Measurements from ENCODE around the gene MAGEA8. TPM values are rescaled to one million over a fixed set of nuclear protein-coding genes. Genes with fewer than 3 reads are reported as not detected.

The MAGEA8 gene
- total and polyA plus RNA-seq, 9 of the 15 experiments (the other 6 are each of a cell fraction or from before 2014, with no cell fraction given) = 0.49 to 4.6 (median 1.9) TPM

DNA sequence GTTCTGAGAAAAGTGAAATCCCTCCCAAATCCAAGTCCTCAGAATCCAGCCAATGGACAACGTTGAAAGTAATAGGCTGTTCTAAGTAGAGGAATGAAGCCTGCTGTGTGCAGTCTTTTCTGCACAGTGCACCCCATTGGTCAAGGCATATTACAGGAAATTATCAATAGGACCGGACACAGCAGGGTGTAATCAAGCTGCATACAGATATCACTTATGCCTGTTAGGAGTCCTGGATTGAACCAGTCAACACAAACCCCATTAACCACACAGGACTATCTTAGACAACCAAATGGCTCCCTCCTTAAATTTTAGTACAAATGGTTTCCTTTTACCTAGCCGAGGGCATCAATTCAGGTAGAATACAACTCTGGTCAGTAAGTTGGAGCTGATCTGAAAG, 34.2 kb upstream of the MAGEA8 start:
- no peak overlapping the region for H3K9ac ChIP-seq (ENCODE audit: insufficient read depth in 1 of 2, low read depth in 2 of 2, low read length in 2 of 2)
- ChIA-PET CTCF (ENCODE audit: low intra/inter-chr PET ratio) (no interaction called here), POLR2A (no interaction called here)
- 0 out of 2 replicates have a peak overlapping the region, but pooled peaks have one; percentile 40 for H2AFZ ChIP-seq (ENCODE audit: low read depth, low read length)
- no peaks in the 10 kb centered on the region for H3K27me3 ChIP-seq (ENCODE audit: control insufficient read depth in 2 of 2, insufficient read depth in 2 of 2, low read length in 2 of 2)
- no TSS peak for BruUV-seq (replicated peaks)
- in situ Hi-C loops (cut with MboI) (no loop called here), intact Hi-C loops (cut with micrococcal nuclease) (no loop called here)
- whole genome bisulfite sequencing (ENCODE audit: insufficient coverage, low coverage, missing lambda C conversion rate) = 5% methylated on average over 3 of the region's 3 CpGs
- peak; percentile 70 for FAIRE-seq
- H3K4me2 ChIP-seq (ENCODE audit: insufficient read depth, low read length) = peak overlapping the region; percentile 18; the same call in 1 of the 2 replicates
- peak; percentile 67 for ATAC-seq
- peaks cover 5 to 30% of the 10 kb centered on the region in 2 experiments; a peak in 3 of 5 replicates for H3K4me1 ChIP-seq (replicated peaks in 1 of 2; ENCODE audit: control insufficient read depth in 2 of 2, insufficient read depth in 2 of 2, low read length in 2 of 2)
- H3K36me3 ChIP-seq (ENCODE audit: control insufficient read depth, insufficient read depth, low read length) = no peaks in the 10 kb centered on the region
- H4K20me1 ChIP-seq (replicated peaks; ENCODE audit: control insufficient read depth, insufficient read depth, low read length) = no peaks in the 10 kb centered on the region
- no peak overlapping the region for H3K4me3 ChIP-seq
- H3K9me1 ChIP-seq (ENCODE audit: control insufficient read depth, insufficient read depth, low read length) = no peaks in the 10 kb centered on the region
- H3K79me2 ChIP-seq (ENCODE audit: control insufficient read depth, insufficient read depth, low read length) = no peaks in the 10 kb centered on the region
- peaks cover 3% of the 10 kb centered on the region; the same call in 1 of the 2 replicates for H3K9me3 ChIP-seq (replicated peaks; ENCODE audit: control insufficient read depth, insufficient read depth, low read depth, low read length)
- DNase-seq (ENCODE audit: extremely low read depth in 1 of 4, low spot score in 3 of 4) = peak in 2 of 4 experiments; percentile 33 to 44
- no peak overlapping the region; the same call in 2 of the 3 replicates for H3K27ac ChIP-seq (ENCODE audit: extremely low read depth, low read depth, low read length)
- TF ChIP-seq HNRNPK (IDR thresholded peaks at IDR 0.05; ENCODE audit: low read depth, low read length, poor library complexity, severe bottlenecking) = no peak
- peak; percentile 75 for TF ChIP-seq TCF3 (CRISPR knock-in tag; IDR thresholded peaks at IDR 0.05)
- peak; percentile 62 for TF ChIP-seq TAL1 (IDR thresholded peaks at IDR 0.05)
- no peak for TF ChIP-seq ZZZ3 (IDR thresholded peaks at IDR 0.05)
- peak; percentile 87 for TF ChIP-seq TEAD4 (IDR thresholded peaks at IDR 0.05; ENCODE audit: low read length)
- TF ChIP-seq TEAD4 (CRISPR knock-in tag; IDR thresholded peaks at IDR 0.05; ENCODE audit: borderline replicate concordance) = no peak
- peak; percentile 81 for TF ChIP-seq CBFA2T3 (IDR thresholded peaks at IDR 0.05)
- no peak for TF ChIP-seq FOXK1 (CRISPR knock-in tag; IDR thresholded peaks at IDR 0.05; ENCODE audit: borderline replicate concordance)
- TF ChIP-seq NCOA1 (IDR thresholded peaks at IDR 0.05; ENCODE audit: low read depth) = no peak
- no peak for TF ChIP-seq CAMTA2 (CRISPR knock-in tag; conservative IDR thresholded peaks at IDR 0.05)
- TF ChIP-seq, protein P1, sequence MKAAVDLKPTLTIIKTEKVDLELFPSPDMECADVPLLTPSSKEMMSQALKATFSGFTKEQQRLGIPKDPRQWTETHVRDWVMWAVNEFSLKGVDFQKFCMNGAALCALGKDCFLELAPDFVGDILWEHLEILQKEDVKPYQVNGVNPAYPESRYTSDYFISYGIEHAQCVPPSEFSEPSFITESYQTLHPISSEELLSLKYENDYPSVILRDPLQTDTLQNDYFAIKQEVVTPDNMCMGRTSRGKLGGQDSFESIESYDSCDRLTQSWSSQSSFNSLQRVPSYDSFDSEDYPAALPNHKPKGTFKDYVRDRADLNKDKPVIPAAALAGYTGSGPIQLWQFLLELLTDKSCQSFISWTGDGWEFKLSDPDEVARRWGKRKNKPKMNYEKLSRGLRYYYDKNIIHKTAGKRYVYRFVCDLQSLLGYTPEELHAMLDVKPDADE (conservative IDR thresholded peaks at IDR 0.05; ENCODE audit: control insufficient read depth, low read depth, low read length) = no peak
- TF ChIP-seq ZNF175 (CRISPR knock-in tag; IDR thresholded peaks at IDR 0.05; ENCODE audit: low read depth) = no peak
- TF ChIP-seq, protein P2, sequence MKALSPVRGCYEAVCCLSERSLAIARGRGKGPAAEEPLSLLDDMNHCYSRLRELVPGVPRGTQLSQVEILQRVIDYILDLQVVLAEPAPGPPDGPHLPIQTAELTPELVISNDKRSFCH (CRISPR knock-in tag; IDR thresholded peaks at IDR 0.05) = no peak
- TF ChIP-seq, protein P2 (tag; IDR thresholded peaks at IDR 0.05) = 0 out of 2 replicates have a peak, but pooled peaks have one; percentile 34
- TF ChIP-seq NFYB (IDR thresholded peaks at IDR 0.05; ENCODE audit: extremely low read depth, insufficient read length) = peak; percentile 13
- TF ChIP-seq NFIC (IDR thresholded peaks at IDR 0.05) = peak; percentile 32
- TF ChIP-seq PML (IDR thresholded peaks at IDR 0.05; ENCODE audit: low read length) = peak; percentile 52
- TF ChIP-seq, protein P3, sequence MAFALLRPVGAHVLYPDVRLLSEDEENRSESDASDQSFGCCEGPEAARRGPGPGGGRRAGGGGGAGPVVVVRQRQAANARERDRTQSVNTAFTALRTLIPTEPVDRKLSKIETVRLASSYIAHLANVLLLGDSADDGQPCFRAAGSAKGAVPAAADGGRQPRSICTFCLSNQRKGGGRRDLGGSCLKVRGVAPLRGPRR (CRISPR knock-in tag; IDR thresholded peaks at IDR 0.05) = no peak
- TF ChIP-seq ZNF717 (CRISPR knock-in tag; IDR thresholded peaks at IDR 0.05) = no peak
- no peak for TF ChIP-seq ZNF197 (CRISPR knock-in tag; IDR thresholded peaks at IDR 0.05; ENCODE audit: low read depth)
- TF ChIP-seq NCOR1 (IDR thresholded peaks at IDR 0.05) = peak; percentile 43
- peak; percentile 57 for TF ChIP-seq ARID1B (IDR thresholded peaks at IDR 0.05)
- TF ChIP-seq ZNF212 (CRISPR knock-in tag; IDR thresholded peaks at IDR 0.05) = no peak
- peak; percentile 68 for TF ChIP-seq CBFA2T2 (conservative IDR thresholded peaks at IDR 0.05)
- peak; percentile 70 for TF ChIP-seq KLF16 (IDR thresholded peaks at IDR 0.05)
- TF ChIP-seq STAT5A (IDR thresholded peaks at IDR 0.05; ENCODE audit: borderline replicate concordance, low read length) = 0 out of 2 replicates have a peak, but pooled peaks have one; percentile 39
- no peak for TF ChIP-seq NFRKB (IDR thresholded peaks at IDR 0.05; ENCODE audit: low read depth)

All from K562 (cell line).